Measurements from ENCODE around the gene PLXNA3. TPM values are rescaled to one million over a fixed set of nuclear protein-coding genes. Genes with fewer than 3 reads are reported as not detected.

The PLXNA3 gene
- total RNA-seq, 1 donor from 2014 or later = 4.3 TPM

GRCh38 chrX:154516656-154517100, 58.6 kb downstream of the PLXNA3 start:
- DNase-seq (ENCODE audit: low spot score) = peak; percentile 62

GRCh38 chrX:154517101-154517781, 59.2 kb downstream of the PLXNA3 start:
- no peaks in the 10 kb centered on the region for H4K20me1 ChIP-seq (ENCODE audit: low read depth)
- peak overlapping the region; percentile 82 for H3K4me3 ChIP-seq
- no peaks in the 10 kb centered on the region for H3K9me3 ChIP-seq (ENCODE audit: low read depth)
- no peak overlapping the region for H2AFZ ChIP-seq (replicated peaks)
- Mint-ChIP-seq H3K9me3 (peaks cover 20% of the 10 kb centered on the region), H3K27ac (no peak overlapping the region), H3K36me3 (peaks cover 1% of the 10 kb centered on the region), H3K4me3 (no peak overlapping the region), H3K27me3 (ENCODE audit: insufficient read depth, low read depth) (peaks cover 10% of the 10 kb centered on the region), H3K4me1 (peaks cover 22% of the 10 kb centered on the region)
- H3F3A ChIP-seq (ENCODE audit: low read depth) = peaks cover 8% of the 10 kb centered on the region
- TF ChIP-seq EZH2phosphoT487 (IDR thresholded peaks at IDR 0.05) = no peak
- no peak for TF ChIP-seq EZH2 (IDR thresholded peaks at IDR 0.05)
- TF ChIP-seq CTCF (IDR thresholded peaks at IDR 0.05) = no peak
- peak; percentile 11 for DNase-seq (ENCODE audit: low spot score)
- peak overlapping the region; percentile 75 for H3K4me2 ChIP-seq
- H3K27ac ChIP-seq = no peak overlapping the region
- no peaks in the 10 kb centered on the region for H3K4me1 ChIP-seq
- no peak overlapping the region for H3K9ac ChIP-seq
- H3K79me2 ChIP-seq (ENCODE audit: low read depth) = peaks cover 2% of the 10 kb centered on the region
- H3K27me3 ChIP-seq = no peaks in the 10 kb centered on the region
- no peaks in the 10 kb centered on the region for H3K36me3 ChIP-seq

More at GRCh38 chrX:154516656-154517100, 58.6 kb downstream of the PLXNA3 start:
- Mint-ChIP-seq H3K27me3 (ENCODE audit: insufficient read depth, low read depth) (peaks cover 6% of the 10 kb centered on the region), H3K27ac (peak overlapping the region; percentile 87), H3K4me1 (peaks cover 22% of the 10 kb centered on the region), H3K36me3 (peaks cover 1% of the 10 kb centered on the region), H3K4me3 (peak overlapping the region; percentile 84), H3K9me3 (peaks cover 18% of the 10 kb centered on the region)
- Histone ChIP-seq H3K27ac (no peak overlapping the region), H2AFZ (replicated peaks) (no peak overlapping the region), H3K9me3 (ENCODE audit: low read depth) (no peaks in the 10 kb centered on the region), H3K4me1 (no peaks in the 10 kb centered on the region), H4K20me1 (ENCODE audit: low read depth) (no peaks in the 10 kb centered on the region), H3K27me3 (no peaks in the 10 kb centered on the region), H3K4me2 (peak overlapping the region; percentile 75), H3K4me3 (peak overlapping the region; percentile 82), H3F3A (ENCODE audit: low read depth) (peaks cover 8% of the 10 kb centered on the region), H3K79me2 (ENCODE audit: low read depth) (peaks cover 2% of the 10 kb centered on the region), H3K36me3 (no peaks in the 10 kb centered on the region), H3K9ac (no peak overlapping the region)
- no peak for TF ChIP-seq EZH2phosphoT487 (IDR thresholded peaks at IDR 0.05)
- no peak for TF ChIP-seq EZH2 (IDR thresholded peaks at IDR 0.05)
- TF ChIP-seq CTCF (IDR thresholded peaks at IDR 0.05) = no peak

DNA sequence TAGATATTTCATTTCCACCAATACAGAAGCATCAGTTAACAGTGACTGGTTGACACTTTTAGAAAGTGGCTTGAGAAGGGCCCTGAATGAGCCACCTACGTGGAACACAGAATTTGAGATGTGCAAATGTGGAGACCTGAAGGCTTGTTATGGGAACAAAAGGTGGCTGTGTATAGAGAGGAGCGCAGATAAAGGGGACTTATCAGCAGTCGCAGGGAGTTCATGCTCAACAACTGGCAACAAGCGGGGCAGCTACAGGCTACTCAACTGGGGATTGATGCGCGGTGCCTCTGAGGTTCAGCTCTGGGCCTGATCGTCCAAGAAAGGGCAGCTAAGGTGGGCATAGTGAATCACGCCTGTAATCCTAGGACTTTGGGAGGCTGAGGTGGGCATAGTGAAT, 61.3 kb downstream of the PLXNA3 start:
- H3K27ac ChIP-seq = no peak overlapping the region
- peaks cover 17% of the 10 kb centered on the region for H3K9me3 Mint-ChIP-seq
- peaks cover 10% of the 10 kb centered on the region for H3K27me3 Mint-ChIP-seq (ENCODE audit: insufficient read depth, low read depth)

More for the DNA sequence above, 61.3 kb downstream of the PLXNA3 start:
- Histone ChIP-seq H2AFZ (replicated peaks) (no peak overlapping the region), H3K27me3 (peaks cover 16% of the 10 kb centered on the region), H3K4me1 (no peaks in the 10 kb centered on the region), H3K79me2 (ENCODE audit: low read depth) (peaks cover 2% of the 10 kb centered on the region), H4K20me1 (ENCODE audit: low read depth) (no peaks in the 10 kb centered on the region), H3K4me3 (no peak overlapping the region), H3K9ac (no peak overlapping the region), H3K4me2 (no peak overlapping the region), H3K36me3 (no peaks in the 10 kb centered on the region), H3F3A (ENCODE audit: low read depth) (peaks cover 8% of the 10 kb centered on the region), H3K9me3 (ENCODE audit: low read depth) (no peaks in the 10 kb centered on the region)
- no peaks in the 10 kb centered on the region for H3K36me3 Mint-ChIP-seq
- no peak overlapping the region for H3K27ac Mint-ChIP-seq
- peaks cover 19% of the 10 kb centered on the region for H3K4me1 Mint-ChIP-seq
- no peak for TF ChIP-seq EZH2phosphoT487 (IDR thresholded peaks at IDR 0.05)
- TF ChIP-seq EZH2 (IDR thresholded peaks at IDR 0.05) = no peak
- no peak for TF ChIP-seq CTCF (IDR thresholded peaks at IDR 0.05)
- H3K4me3 Mint-ChIP-seq = peak overlapping the region; percentile 19
- DNase-seq (ENCODE audit: low spot score) = no peak

Data from neural progenitor cell (in vitro differentiated cells).